Stimulated activated effector memory CD8-positive, alpha-beta T cell treated with anti-CD3 and anti-CD28 coated beads, Interleukin-12 subunit alpha, Interleukin-12 subunit beta, amount 100 ng/mL, for 72 hours (primary cell): ENCODE results near the gene KLKB1.
"Not testable (repeated sequence)": the region's sequence is repeated elsewhere in the genome, so short reads cannot be mapped to it uniquely, and the experiment has no call there.

Experiments
- ATAC-seq: fragments of 150-1000 bp; cut with Tn5 transposase; 2 replicates; pipeline ENCODE4 v1.10.0; 2021
- DNase-seq, 2 donors: peaks; one replicate each; pipeline ENCODE4 v3.0.0; 2021 to 2022; ENCODE audit warnings: low spot score in 2 of 2
- H3K27ac Mint-ChIP-seq: one replicate; pipeline ENCODE4 v1.8.0; 2022; ENCODE audit warnings: mild to moderate bottlenecking, mixed read lengths
- H3K36me3 Mint-ChIP-seq: one replicate; pipeline ENCODE4 v1.8.0; 2022; ENCODE audit warnings: mild to moderate bottlenecking, mixed read lengths
- H3K4me1 Mint-ChIP-seq: one replicate; pipeline ENCODE4 v1.8.0; 2022; ENCODE audit warnings: mixed read lengths
- H3K4me3 Mint-ChIP-seq: one replicate; pipeline ENCODE4 v1.8.0; 2022; ENCODE audit warnings: mild to moderate bottlenecking, mixed read lengths
- H3K9me3 Mint-ChIP-seq: one replicate; pipeline ENCODE4 v1.8.0; 2022; ENCODE audit warnings: mixed read lengths

KLKB1 gene

DNA sequence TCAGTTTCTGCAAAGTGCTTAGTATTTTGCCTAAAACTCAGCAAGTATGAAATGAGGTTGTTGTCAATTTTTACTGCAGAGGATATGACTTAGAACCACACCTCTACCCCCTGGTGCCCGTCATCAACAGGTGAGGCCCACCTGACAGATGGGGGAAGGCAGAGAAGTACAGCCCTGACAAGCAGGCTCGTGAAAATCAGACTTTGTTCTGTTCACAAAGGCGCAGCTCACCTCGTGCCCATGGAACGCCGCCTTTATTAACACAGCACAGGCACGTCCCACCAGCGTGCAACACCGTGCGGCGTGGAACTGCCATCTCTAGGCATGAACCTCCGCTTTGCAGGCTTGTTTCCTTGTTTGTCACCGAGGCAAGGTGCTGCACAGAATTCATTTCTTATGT is 22.6 kb upstream of the KLKB1 start:
- H3K27ac Mint-ChIP-seq: no peak overlapping the region
- no peak overlapping the region for H3K4me3 Mint-ChIP-seq
- H3K36me3 Mint-ChIP-seq: no peaks in the 10 kb centered on the region
- DNase-seq: no peak
- ATAC-seq: no peak
- peaks cover 6% of the 10 kb centered on the region for H3K4me1 Mint-ChIP-seq
- no peaks in the 10 kb centered on the region for H3K9me3 Mint-ChIP-seq

DNA sequence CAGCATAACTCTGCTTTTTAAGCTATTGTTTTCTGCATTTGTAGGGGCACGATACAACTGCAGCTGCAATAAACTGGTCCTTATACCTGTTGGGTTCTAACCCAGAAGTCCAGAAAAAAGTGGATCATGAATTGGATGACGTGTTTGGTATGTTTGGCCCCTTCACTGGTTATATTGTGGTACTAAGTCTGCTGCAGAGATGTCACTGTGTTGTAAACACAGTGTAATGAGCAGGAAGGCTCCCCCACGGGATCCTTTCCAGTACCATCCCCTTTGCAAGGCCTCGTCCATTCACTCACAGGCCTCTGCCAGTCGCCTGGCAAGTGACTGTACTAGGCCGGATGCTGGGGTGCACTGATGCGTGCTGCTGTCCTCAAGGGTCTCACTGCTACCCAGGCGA is 22.2 kb upstream of the KLKB1 start:
- DNase-seq (no peak), ATAC-seq (no peak)
- no peak overlapping the region for H3K27ac Mint-ChIP-seq
- H3K4me1 Mint-ChIP-seq: peaks cover 6% of the 10 kb centered on the region
- H3K9me3 Mint-ChIP-seq: no peaks in the 10 kb centered on the region
- peaks cover 2% of the 10 kb centered on the region for H3K36me3 Mint-ChIP-seq
- no peak overlapping the region for H3K4me3 Mint-ChIP-seq

DNA sequence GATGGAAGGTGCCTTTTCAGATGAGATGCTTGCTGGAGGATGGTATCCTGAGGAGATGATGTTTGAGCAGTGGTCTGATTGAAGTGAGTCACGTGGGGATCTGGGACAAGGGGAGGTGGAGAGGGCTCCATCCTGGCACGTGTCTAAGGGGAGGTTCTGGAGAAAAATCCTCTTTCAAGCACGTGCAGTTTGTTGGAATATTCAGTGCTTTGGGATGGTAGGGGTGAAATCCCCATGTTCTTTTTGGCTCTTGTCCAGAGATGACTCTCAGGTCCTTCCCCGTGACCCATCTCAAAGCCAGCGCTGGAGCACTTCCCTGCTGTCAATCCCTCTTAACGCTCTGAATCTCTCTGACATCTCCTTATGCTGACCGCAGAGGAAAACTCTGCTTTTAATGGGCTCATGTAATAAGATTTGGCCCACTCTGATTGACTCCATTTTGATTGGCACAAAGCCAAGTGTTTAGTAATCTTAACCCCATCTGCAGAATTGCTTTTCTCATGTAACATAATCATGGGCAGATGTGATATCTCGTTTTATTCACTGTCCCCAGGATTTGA is 10.8 kb upstream of the KLKB1 start:
- H3K27ac Mint-ChIP-seq: no peak overlapping the region
- H3K36me3 Mint-ChIP-seq: peaks cover 7% of the 10 kb centered on the region
- H3K4me3 Mint-ChIP-seq: no peak overlapping the region
- DNase-seq (no peak), ATAC-seq (no peak)
- H3K9me3 Mint-ChIP-seq: peaks cover 3% of the 10 kb centered on the region
- no peaks in the 10 kb centered on the region for H3K4me1 Mint-ChIP-seq

DNA sequence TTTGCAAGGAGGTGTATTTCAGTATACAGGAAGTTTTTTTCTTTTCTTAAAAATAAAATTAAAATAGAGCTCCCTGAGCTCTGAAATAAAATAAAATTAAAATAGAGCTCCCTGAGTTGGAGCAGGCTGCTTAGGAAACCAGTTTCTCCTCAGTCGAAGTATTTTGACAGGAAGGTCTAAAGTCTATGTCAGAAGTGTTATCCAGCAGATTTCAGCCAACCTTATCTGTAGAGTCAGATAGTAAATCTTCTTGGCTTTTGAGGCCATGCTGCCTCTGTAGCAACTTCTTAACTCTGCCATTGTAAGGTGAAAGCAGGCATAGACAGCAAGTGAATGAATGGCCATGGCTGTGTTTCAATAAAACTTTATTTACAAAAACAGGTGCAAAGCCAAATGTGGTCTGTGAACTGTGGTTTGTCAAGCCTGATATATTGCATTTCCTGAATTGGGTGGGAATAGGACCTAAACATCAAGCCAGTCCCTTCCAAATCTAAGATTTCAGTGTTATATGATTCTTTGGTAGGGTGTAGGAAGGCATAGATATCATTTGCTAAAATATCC is 9.5 kb upstream of the KLKB1 start:
- no peaks in the 10 kb centered on the region for H3K36me3 Mint-ChIP-seq
- H3K9me3 Mint-ChIP-seq: peaks cover 10% of the 10 kb centered on the region
- DNase-seq (no peak), ATAC-seq (no peak)
- H3K4me3 Mint-ChIP-seq: no peak overlapping the region
- H3K27ac Mint-ChIP-seq: no peak overlapping the region
- H3K4me1 Mint-ChIP-seq: no peaks in the 10 kb centered on the region

DNA sequence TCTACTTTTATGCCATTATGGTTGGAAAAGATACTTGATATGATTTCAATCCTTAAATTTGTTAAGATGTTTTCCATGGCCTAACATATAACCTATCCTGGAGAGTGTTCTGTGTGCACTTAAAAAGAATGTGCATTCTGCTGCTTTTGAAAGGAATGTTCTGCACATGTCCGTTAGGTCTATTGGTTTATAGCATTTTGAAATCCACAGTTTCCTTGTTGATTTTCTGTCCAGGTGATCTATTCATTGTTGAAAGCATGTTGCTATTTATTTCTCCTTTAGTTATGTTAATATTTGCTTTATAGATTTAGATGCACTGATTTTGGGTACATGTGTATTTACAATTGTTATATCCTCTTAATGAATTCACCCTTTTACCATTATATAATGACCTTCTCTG is 5.7 kb upstream of the KLKB1 start:
- no peak overlapping the region for H3K27ac Mint-ChIP-seq
- no peak for ATAC-seq
- H3K4me1 Mint-ChIP-seq: no peaks in the 10 kb centered on the region
- no peaks in the 10 kb centered on the region for H3K36me3 Mint-ChIP-seq
- DNase-seq: no peak
- peaks cover 16% of the 10 kb centered on the region for H3K9me3 Mint-ChIP-seq
- no peak overlapping the region for H3K4me3 Mint-ChIP-seq

DNA sequence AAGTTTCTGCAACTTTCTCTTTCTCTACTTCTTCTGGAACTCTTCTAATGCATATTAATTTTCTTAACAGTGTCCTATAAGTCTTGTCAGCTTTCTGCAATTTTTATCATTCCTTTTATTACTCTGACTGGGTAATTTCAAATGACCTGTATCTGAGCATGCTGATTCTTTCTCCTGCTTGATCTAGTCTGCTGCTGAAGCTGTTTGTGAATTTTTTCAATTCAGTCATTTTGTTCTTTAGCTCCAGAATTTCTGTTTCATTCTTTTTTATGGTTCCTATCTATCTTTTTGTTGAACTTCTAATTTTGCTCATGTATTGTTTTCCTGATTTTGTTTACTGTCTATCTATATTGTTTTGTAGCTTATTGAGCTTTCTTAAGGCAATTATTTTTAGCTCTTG is 1.5 kb upstream of the KLKB1 start:
- DNase-seq (no peak), ATAC-seq (no peak)
- Mint-ChIP-seq H3K27ac (no peak overlapping the region), H3K36me3 (no peaks in the 10 kb centered on the region), H3K4me1 (no peaks in the 10 kb centered on the region), H3K9me3 (peaks cover 16% of the 10 kb centered on the region), H3K4me3 (no peak overlapping the region)

DNA sequence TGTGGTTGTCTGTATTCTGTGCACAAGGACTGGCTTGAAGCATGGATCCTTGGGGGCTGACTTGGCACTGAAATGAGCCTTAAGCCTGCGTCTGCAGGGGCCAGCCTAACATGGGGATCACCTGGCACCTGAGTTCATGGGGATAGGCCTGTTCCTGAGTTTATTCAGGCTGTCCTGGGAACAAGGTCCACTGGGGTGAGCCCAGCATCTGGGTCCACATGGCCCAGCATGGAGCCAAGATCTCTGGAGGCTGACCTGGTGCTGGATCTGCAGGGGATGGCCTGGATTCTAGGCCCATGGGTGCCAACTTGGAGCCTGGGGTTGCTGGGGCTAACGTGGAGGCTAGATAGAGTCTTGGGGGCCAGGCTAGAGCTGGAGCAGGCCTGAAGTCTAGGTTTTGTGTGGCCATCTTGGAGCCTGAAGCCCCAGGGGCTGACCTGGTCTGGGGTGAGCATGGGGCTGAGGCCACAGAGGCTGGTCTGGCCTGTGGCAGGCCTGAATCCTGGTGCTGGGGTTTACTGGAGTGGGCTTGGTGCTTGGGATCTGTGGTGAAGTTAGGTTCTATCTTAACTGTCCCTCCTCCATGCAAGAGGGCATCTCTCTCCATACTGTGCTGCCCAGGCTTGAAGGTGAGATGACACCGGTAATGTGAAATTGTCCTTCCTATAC is 652 bp upstream of the KLKB1 start:
- Mint-ChIP-seq H3K4me3 (no peak overlapping the region), H3K9me3 (peaks cover 13% of the 10 kb centered on the region), H3K36me3 (no peaks in the 10 kb centered on the region)

DNA sequence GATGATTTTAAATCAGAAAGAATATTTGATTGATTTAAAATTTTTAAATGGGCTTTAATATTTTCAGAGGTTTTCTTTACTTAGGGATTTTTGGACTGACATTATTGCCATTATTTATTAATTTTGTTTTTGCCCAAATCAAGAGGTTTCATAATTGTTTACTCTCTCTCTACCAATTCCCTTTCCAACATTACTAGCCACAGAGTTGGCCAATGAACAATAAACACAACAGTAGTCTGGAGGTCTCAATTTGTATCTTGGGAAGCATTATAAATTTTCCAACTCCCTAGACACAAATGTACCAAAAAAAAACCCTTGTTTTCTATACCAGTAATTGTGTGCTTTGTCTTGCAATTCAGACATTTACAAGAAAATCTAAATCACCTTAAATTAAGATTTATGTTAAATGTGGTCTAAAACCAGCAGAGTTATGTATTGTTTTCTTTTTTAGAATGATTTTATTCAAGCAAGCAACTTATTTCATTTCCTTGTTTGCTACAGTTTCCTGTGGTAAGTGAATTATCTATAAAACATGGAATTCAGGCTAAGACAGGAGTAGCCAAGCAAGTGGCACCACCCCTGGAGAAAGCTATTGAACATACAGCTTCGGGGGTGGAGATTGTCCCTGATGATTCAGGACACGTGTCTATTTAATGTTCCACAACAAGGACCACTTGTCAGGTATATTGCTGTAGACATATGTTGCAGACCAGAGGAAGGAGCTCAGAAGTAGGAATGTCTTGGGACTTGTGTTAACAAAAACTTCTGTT is 622 bp downstream of the KLKB1 start:
- DNase-seq (no peak), ATAC-seq (no peak)
- no peak overlapping the region for H3K4me3 Mint-ChIP-seq
- H3K27ac Mint-ChIP-seq: no peak overlapping the region
- no peaks in the 10 kb centered on the region for H3K4me1 Mint-ChIP-seq
- H3K36me3 Mint-ChIP-seq: no peaks in the 10 kb centered on the region
- peaks cover 6% of the 10 kb centered on the region for H3K9me3 Mint-ChIP-seq

More for the DNA sequence above, 652 bp upstream of the KLKB1 start:
- ATAC-seq: no peak
- no peak for DNase-seq
- H3K27ac Mint-ChIP-seq: no peak overlapping the region
- H3K4me1 Mint-ChIP-seq: no peaks in the 10 kb centered on the region

DNA sequence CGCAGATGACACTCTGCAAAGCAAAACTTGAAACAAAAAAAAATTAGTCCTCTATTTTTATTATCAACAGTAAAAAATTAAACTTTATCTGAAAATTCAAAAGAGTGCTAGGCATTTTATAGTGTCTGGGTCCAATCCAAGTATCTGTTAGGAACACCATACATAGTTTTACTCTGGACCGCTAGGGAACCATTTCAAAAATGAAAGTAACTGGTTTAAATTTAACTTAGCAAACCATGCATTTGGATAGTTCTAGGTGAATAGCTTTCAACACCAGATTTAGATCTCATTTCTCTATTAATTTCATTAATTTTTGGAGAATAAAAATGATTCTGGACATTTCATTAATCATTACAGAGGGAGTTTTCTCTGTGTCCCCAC is 1.2 kb downstream of the KLKB1 start:
- Mint-ChIP-seq H3K36me3 (no peaks in the 10 kb centered on the region), H3K4me3 (no peak overlapping the region), H3K9me3 (peaks cover 6% of the 10 kb centered on the region), H3K4me1 (no peaks in the 10 kb centered on the region), H3K27ac (no peak overlapping the region)
- no peak for ATAC-seq
- no peak for DNase-seq

DNA sequence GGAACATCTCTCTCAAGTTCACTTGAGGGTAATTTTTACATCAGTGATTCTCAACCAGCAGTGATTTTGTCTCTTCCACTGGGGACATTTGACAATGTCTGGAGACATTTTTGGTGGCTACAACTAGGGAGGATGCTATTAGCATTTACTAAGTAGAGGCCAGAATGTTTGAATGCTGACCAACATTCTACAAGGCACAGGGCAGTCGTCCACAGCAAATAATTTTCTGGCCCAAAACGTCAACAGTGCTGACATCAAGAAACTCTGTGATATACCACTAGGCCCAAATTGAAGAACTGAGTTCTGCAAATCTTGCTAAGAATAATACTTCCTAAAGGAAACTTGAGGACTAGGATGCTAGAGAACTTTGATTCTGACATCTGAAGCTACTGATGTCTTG is 7.1 kb downstream of the KLKB1 start:
- Mint-ChIP-seq H3K4me1 (no peaks in the 10 kb centered on the region), H3K36me3 (no peaks in the 10 kb centered on the region), H3K9me3 (no peaks in the 10 kb centered on the region), H3K4me3 (no peak overlapping the region), H3K27ac (no peak overlapping the region)
- DNase-seq (no peak), ATAC-seq (no peak)

DNA sequence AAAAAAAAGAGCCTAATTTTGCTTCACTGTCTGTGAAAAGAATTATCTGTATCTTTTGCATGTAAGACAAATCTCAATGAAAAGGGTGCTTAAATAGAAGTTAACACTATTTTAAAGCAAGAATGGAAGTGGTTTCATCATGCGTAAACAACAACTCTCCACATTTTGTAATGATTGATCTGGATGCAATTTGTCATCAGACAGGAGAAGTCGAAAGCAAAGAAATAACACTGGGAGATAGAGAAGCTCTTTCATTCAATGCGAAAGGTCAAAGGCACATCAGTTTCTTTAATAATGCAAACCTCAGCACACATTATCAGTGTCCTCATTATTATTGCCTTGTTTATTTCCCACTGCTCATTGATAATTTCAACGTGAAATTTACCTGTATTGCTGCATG is 8.8 kb downstream of the KLKB1 start:
- Mint-ChIP-seq H3K4me3 (no peak overlapping the region), H3K27ac (no peak overlapping the region), H3K36me3 (no peaks in the 10 kb centered on the region), H3K4me1 (no peaks in the 10 kb centered on the region), H3K9me3 (no peaks in the 10 kb centered on the region)
- no peak for DNase-seq
- ATAC-seq: no peak

DNA sequence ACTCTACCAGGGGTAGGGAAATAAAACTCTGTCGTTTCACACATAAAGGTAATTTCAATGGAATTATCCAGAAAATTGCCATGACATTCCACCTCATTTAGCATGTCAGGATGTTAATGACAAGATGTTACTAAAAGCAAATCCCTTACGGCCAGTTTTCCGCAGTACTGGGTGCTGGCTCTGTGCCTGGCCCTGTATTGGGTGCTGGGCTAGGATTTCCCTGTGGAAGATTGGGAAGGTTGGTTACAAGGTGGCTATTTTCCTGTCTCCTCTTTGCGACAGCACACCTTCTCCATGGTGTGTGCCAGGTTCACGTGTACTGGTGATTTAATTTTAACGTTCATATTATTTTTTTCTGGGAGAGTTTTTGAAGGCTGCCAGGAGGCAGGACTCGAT is 13.1 kb downstream of the KLKB1 start:
- Mint-ChIP-seq H3K36me3 (no peaks in the 10 kb centered on the region), H3K9me3 (no peaks in the 10 kb centered on the region), H3K27ac (no peak overlapping the region), H3K4me1 (no peaks in the 10 kb centered on the region), H3K4me3 (no peak overlapping the region)
- ATAC-seq: no peak
- no peak for DNase-seq

DNA sequence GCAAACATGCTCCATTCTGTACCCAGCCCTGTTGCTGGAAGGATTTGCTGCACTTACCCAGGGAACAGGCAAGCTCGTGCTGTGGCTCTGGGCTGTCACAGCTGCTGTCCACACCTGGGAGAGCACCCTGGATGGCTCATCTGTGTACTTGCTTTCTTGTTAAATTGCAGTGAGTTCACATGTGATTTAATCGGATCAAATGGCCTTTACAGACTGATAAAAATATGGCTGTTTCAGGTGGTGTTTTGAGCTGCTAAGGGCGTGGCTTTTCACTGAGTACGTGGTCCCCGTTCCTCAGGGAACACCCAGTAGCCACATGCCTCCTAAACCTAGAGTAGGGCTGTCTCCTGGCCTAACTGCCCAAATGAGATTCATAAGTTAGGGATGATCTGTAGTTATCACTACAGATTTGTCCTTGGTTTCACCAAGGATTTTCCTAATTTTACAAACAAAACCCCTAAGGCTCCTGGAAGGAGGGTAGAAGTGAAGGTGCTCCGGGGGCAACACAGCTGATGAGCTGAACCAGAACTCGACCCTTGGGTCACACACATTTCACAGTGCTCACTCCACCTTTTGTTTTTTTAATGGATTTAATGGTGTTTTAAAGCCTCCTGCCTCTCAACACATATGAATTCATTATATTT is 13.7 kb downstream of the KLKB1 start:
- Mint-ChIP-seq H3K4me1 (no peaks in the 10 kb centered on the region), H3K9me3 (no peaks in the 10 kb centered on the region)

DNA sequence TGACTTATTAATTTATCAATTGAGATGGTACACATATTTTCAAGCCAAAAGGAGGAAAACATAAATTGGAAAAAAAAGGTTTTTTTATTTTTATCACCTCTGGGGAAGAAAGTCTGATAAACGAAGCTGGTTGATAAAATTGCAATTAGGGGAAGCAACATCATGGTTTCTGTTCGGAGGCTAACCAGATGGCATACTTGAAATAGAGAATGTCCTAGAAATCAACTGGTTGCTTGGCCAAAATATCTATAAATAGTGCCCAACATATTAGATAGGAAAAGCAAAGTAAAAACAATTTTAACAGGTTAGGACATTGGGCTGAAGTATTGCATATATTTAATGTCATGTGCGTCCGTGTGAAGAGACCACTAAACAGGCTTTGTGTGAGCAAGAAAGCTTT is 14.3 kb downstream of the KLKB1 start:
- Mint-ChIP-seq H3K36me3 (peaks cover 4% of the 10 kb centered on the region), H3K4me3 (no peak overlapping the region), H3K9me3 (no peaks in the 10 kb centered on the region), H3K27ac (no peak overlapping the region), H3K4me1 (no peaks in the 10 kb centered on the region)
- no peak for DNase-seq
- ATAC-seq: no peak

More for the DNA sequence above, 13.7 kb downstream of the KLKB1 start:
- no peak for DNase-seq
- H3K4me3 Mint-ChIP-seq: no peak overlapping the region
- H3K36me3 Mint-ChIP-seq: peaks cover 1% of the 10 kb centered on the region
- H3K27ac Mint-ChIP-seq: no peak overlapping the region
- no peak for ATAC-seq

DNA sequence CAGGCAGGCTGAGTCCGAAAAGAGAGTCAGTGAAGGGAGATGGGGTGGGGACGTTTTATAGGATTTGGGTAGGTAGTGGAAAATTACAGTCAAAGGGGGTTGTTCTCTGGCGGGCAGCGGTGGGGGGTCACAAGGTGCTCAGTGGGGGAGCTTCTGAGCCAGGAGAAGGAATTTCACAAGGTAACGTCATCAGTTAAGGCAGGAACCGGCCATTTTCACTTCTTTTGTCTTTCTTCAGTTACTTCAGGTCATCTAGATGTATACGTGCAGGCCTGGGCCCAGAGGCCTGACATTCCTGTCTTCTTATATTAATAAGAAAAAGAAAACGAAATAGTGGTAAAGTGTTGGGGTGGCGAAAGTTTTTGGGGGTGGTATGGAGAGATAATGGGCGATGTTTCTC is 14.7 kb downstream of the KLKB1 start:
- not testable (repeated sequence) for H3K4me3 Mint-ChIP-seq, H3K36me3 Mint-ChIP-seq, ATAC-seq, H3K4me1 Mint-ChIP-seq, H3K9me3 Mint-ChIP-seq, DNase-seq, H3K27ac Mint-ChIP-seq
